HepG2 (cell line): ENCODE data around the gene FITM1. TPM values are rescaled to one million over a fixed set of nuclear protein-coding genes. Genes with fewer than 3 reads are reported as not detected.
A peak's percentile ranks its signal among the peaks of the same experiment; 100 is the strongest.

Experiments
- ATAC-seq: fragments of 200-7000 bp; cut with Tn5 transposase; 3 replicates; pipeline ENCODE4 v1.9.1; 2020; ENCODE audit warnings: mild to moderate bottlenecking, moderate library complexity
- BruUV-seq: library from RNA; stranded (reverse); fragments of 400-500 nt; replicated peaks from 2 replicates; lab custom pipeline; 2021; lab: Mats Ljungman, UMichigan
- CTCF ChIA-PET: fragments of 300-600 bp; formaldehyde crosslinking; extraction: SDS; loops from one replicate; lab custom pipeline; 2021; ENCODE audit warnings: low total read pairs, inconsistent platforms, low intra/inter-chr PET ratio; lab: Yijun Ruan, JAX
- POLR2A ChIA-PET: fragments of 350-600 bp; sonication (Branson Sonifier 250); formaldehyde crosslinking; loops from one replicate; lab custom pipeline; 2020; ENCODE audit warnings: antibody characterized with exemption, inconsistent platforms; lab: Yijun Ruan, JAX
- DNase-seq: peaks from one replicate; pipeline ENCODE4 v3.0.0-alpha.2; 2015; ENCODE audit warnings: low spot score
- FAIRE-seq: peaks from 3 replicates; lab custom pipeline; 2011; peaks lifted over from hg19 to GRCh38; lab: Jason Lieb, UNC
- H2AFZ ChIP-seq: one replicate; pipeline ENCODE4 v1.6.1; 2011; ENCODE audit warnings: low read length, inconsistent platforms
- H3K27ac ChIP-seq: fragments of 300-600 bp; 3 replicates; pipeline ENCODE4 v1.8.0; 2011; ENCODE audit warnings: mixed run types, mild to moderate bottlenecking, mixed read lengths, low read length, inconsistent platforms; ENCODE audit not compliant: insufficient read depth; ENCODE audit errors: extremely low read length
- H3K27me3 ChIP-seq, 2 experiments: fragments of 200-600 bp in 1 of 2; 2 replicates in 1 of 2; 3 replicates in 1 of 2; pipeline versions ENCODE4 v1.6.0 to v1.8.0; 2011; ENCODE audit warnings: low read length in 2 of 2, mild to moderate bottlenecking in 2 of 2, moderate library complexity in 2 of 2, inconsistent platforms in 1 of 2; ENCODE audit not compliant: insufficient read depth in 2 of 2, control insufficient read depth in 1 of 2
- H3K36me3 ChIP-seq, 2 experiments: fragments of 200-600 bp in 1 of 2; replicated peaks in 1 of 2; 2 replicates in 1 of 2; 3 replicates in 1 of 2; pipeline versions ENCODE4 v1.5.1 to v1.8.0; 2011; ENCODE audit warnings: low read length in 2 of 2, inconsistent platforms in 1 of 2; ENCODE audit not compliant: insufficient read depth in 2 of 2, control insufficient read depth in 1 of 2
- H3K4me1 ChIP-seq: 2 replicates; pipeline ENCODE4 v1.5.1; 2012; ENCODE audit warnings: low read length, inconsistent platforms; ENCODE audit not compliant: insufficient read depth
- H3K4me2 ChIP-seq: 2 replicates; pipeline ENCODE4 v1.6.0; 2011; ENCODE audit warnings: low read depth, low read length, inconsistent platforms
- H3K4me3 ChIP-seq, 3 experiments: fragments of 200-600 bp in 1 of 3; sonication (generic), shearing (Covaris generic) in 1 of 3; replicated peaks in 1 of 3; 2 replicates each; pipeline ENCODE4 v1.5.1; 2011 to 2016; ENCODE audit warnings: low read length in 3 of 3, inconsistent platforms in 2 of 3, low read depth in 2 of 3, mild to moderate bottlenecking in 2 of 3, control low read depth in 1 of 3, mixed read lengths in 1 of 3; ENCODE audit not compliant: insufficient read depth in 1 of 3
- H3K79me2 ChIP-seq: one replicate; pipeline ENCODE4 v1.6.1; 2011; ENCODE audit warnings: low read length, inconsistent platforms; ENCODE audit not compliant: insufficient read depth
- H3K9ac ChIP-seq: 2 replicates; pipeline ENCODE4 v1.6.0; 2011; ENCODE audit warnings: mild to moderate bottlenecking, low read depth, low read length, inconsistent platforms; ENCODE audit not compliant: insufficient read depth
- H3K9me3 ChIP-seq: 2 replicates; pipeline ENCODE4 v1.5.1; 2012; ENCODE audit warnings: mild to moderate bottlenecking, low read length
- H4K20me1 ChIP-seq: 2 replicates; pipeline ENCODE4 v1.6.0; 2011; ENCODE audit warnings: inconsistent platforms, mild to moderate bottlenecking, low read length, moderate library complexity; ENCODE audit not compliant: insufficient read depth
- CBFB ChIP-seq: sonication (generic); formaldehyde crosslinking; IDR thresholded peaks from 2 replicates; pipeline ENCODE4 v1.4.0; 2020; ENCODE audit warnings: missing genetic modification reagents
- CBX5 ChIP-seq: sonication (generic); formaldehyde crosslinking; IDR thresholded peaks from 2 replicates; pipeline ENCODE4 v1.4.0; 2020; ENCODE audit warnings: missing genetic modification reagents, borderline replicate concordance
- ELF3 ChIP-seq: IDR thresholded peaks from 2 replicates; pipeline ENCODE4 v1.6.1; 2016; ENCODE audit warnings: missing genetic modification reagents, missing compliant biosample characterization
- GFI1 ChIP-seq: sonication (generic); formaldehyde crosslinking; IDR thresholded peaks from 2 replicates; pipeline ENCODE4 v1.5.0; 2020; ENCODE audit warnings: missing genetic modification reagents, mild to moderate bottlenecking, borderline replicate concordance
- ISL2 ChIP-seq: sonication (generic); formaldehyde crosslinking; IDR thresholded peaks from 2 replicates; pipeline ENCODE4 v1.5.0; 2020; ENCODE audit warnings: missing genetic modification reagents
- MIXL1 ChIP-seq: IDR thresholded peaks from 2 replicates; pipeline ENCODE4 v1.6.1; 2016
- NFKB2 ChIP-seq: sonication (generic); formaldehyde crosslinking; IDR thresholded peaks from 2 replicates; pipeline ENCODE4 v1.4.0; 2020; ENCODE audit warnings: missing genetic modification reagents, borderline replicate concordance
- POLR2AphosphoS5 ChIP-seq: IDR thresholded peaks from 2 replicates; pipeline ENCODE4 v1.6.1; 2012; ENCODE audit warnings: low read depth, low read length
- REXO4 ChIP-seq: sonication (generic); formaldehyde crosslinking; IDR thresholded peaks from 2 replicates; pipeline ENCODE4 v1.8.0; 2022; ENCODE audit warnings: missing genetic modification reagents, mild to moderate bottlenecking, borderline replicate concordance
- ZBTB38 ChIP-seq: sonication (generic); formaldehyde crosslinking; IDR thresholded peaks from 2 replicates; pipeline ENCODE4 v1.5.1; 2020; ENCODE audit warnings: mild to moderate bottlenecking, missing genetic modification reagents
- ZNF274 ChIP-seq: sonication (generic); formaldehyde crosslinking; IDR thresholded peaks from 2 replicates; pipeline ENCODE4 v1.5.1; 2020; ENCODE audit warnings: mild to moderate bottlenecking, missing genetic modification reagents
- ZNF33B ChIP-seq: sonication (generic); formaldehyde crosslinking; IDR thresholded peaks from 2 replicates; pipeline ENCODE4 v1.5.1; 2020; ENCODE audit warnings: mild to moderate bottlenecking, missing genetic modification reagents
- WGBS: methylation state at CpG from one replicate; pipeline ENCODE4 v1.1.6; 2017; ENCODE audit warnings: low lambda C conversion rate; 5-methylcytosine and 5-hydroxymethylcytosine counted together
- in situ Hi-C: cut with HindIII; loops from 2 replicates; pipeline ENCODE4 v1.10.0; 2017; ENCODE audit warnings: low pct_unique_long_range_greater_than_20kb; ENCODE audit not compliant: extremely low pct_ligation_motif_present
- intact Hi-C: fragments of 100-400 bp; cut with micrococcal nuclease; formaldehyde crosslinking; loops from one replicate; pipeline ENCODE4 v1.10.0; 2022; ENCODE audit not compliant: unreplicated experiment
- polyA plus RNA-seq, 8 experiments: library from polyadenylated mRNA; depleted of rRNA in 3 of 8; stranded (reverse) in 7 of 8; unstranded in 1 of 8; fragments of >200 nt; fragmentation: Illumina TruSeq in 4 of 8; extraction: Trizol in 4 of 8; gene quantifications; 2 replicates each; pipeline versions ENCODE4 v1.2.1 to v1.2.3, GENCODE V29; 2011 to 2016; ENCODE audit warnings: low read depth in 4 of 8, missing spikeins in 1 of 8, mixed read lengths in 1 of 8; ENCODE audit not compliant: insufficient read depth in 1 of 8
- total RNA-seq, 5 experiments: library from RNA; depleted of rRNA; stranded (reverse); fragments of >200 nt; fragmentation: Illumina TruSeq; extraction: Trizol; gene quantifications; 2 replicates each; pipeline ENCODE4 v1.2.3, GENCODE V29; 2016; ENCODE audit warnings: low read depth in 1 of 5
- TF ChIP-seq, protein P1 (sequence below): sonication (generic); formaldehyde crosslinking; IDR thresholded peaks from 2 replicates; pipeline ENCODE4 v1.9.0; 2022; ENCODE audit warnings: low read depth, missing genetic modification reagents
- TF ChIP-seq, protein P2 (sequence below), 2 experiments: sonication (generic) in 1 of 2; formaldehyde crosslinking in 1 of 2; IDR thresholded peaks; 2 replicates each; pipeline versions ENCODE4 v1.4.0 to v1.6.1; 2018 to 2020; ENCODE audit warnings: missing genetic modification reagents in 2 of 2, borderline replicate concordance in 1 of 2, low read depth in 1 of 2, mild to moderate bottlenecking in 1 of 2, missing biosample characterization in 1 of 2
- TF ChIP-seq, protein P3 (sequence below), 2 experiments: sonication (generic) in 1 of 2; formaldehyde crosslinking in 1 of 2; IDR thresholded peaks; 2 replicates each; pipeline versions ENCODE4 v1.4.0 to v1.6.1; 2016 to 2020; ENCODE audit warnings: borderline replicate concordance in 1 of 2, low read depth in 1 of 2, mild to moderate bottlenecking in 1 of 2, missing genetic modification reagents in 1 of 2

FITM1 gene
- total and polyA plus RNA-seq, 2 of the 13 experiments (the other 11 are each of a cell fraction or from before 2014, with no cell fraction given), result 2.7 to 5.8 TPM

DNA sequence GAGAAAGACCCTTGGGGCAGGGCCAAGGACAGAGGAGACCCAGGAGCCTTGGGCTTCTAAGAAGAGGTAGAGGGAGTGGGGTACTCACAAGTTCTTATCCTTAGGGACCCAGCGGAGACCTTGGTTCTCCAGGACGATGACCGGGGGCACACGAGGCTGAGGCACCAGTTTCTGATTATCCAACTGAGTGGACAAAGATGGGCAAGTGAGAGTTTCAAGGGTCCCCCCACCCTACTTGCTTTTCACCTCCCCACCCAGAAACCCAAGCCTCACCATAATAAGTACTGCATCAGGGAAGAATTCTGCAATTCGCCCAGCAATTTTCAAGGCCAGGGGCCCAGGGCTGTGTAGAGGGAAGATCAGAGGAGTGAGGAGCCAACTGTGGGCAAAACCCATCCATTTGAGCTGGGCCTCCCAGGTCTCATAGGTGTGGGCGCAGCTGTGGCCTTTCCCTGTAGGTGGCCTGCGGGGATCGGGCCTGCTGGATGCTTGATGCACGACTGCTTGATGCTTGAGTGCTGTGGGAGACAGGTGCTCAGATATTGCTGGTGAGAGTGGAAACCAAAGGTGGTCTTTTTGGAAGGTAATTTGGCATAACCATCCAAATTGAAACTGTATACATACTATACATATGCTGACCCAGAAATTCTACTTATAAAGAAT is 8.9 kb downstream of the FITM1 start:
- Histone ChIP-seq H3K4me3 (peak overlapping the region; percentile 83 to 99 (median 95)), H2AFZ (no peak overlapping the region), H3K27ac (no peak overlapping the region), H3K27me3 (no peaks in the 10 kb centered on the region; a peak in 1 of 5 replicates), H3K4me2 (peak overlapping the region; percentile 88), H3K9me3 (no peaks in the 10 kb centered on the region), H3K36me3 (peaks cover 25 to 43% of the 10 kb centered on the region in 2 experiments), H3K4me1 (peaks cover 73% of the 10 kb centered on the region), H4K20me1 (peaks cover 11% of the 10 kb centered on the region), H3K9ac (peak overlapping the region; percentile 93; the same call in 1 of the 2 replicates), H3K79me2 (peaks cover 44% of the 10 kb centered on the region)
- WGBS, result 87% methylated on average over 9 of the region's 9 CpGs
- BruUV-seq, result no TSS peak
- CTCF ChIA-PET, result interaction anchor here (1.4 kb wide), 1 partner anchor 22 kb away, joined by 6 read pairs; the partner anchor contains the start of gene IRF9
- intact Hi-C loops, result no loop called here
- FAIRE-seq (peak; percentile 18), ATAC-seq (no peak), DNase-seq (peak; percentile 72)
- POLR2A ChIA-PET, result interaction anchor here (0.9 to 22.7 kb wide), 13 partner anchors 7 to 1044 kb away, joined by 3 to 977 read pairs (median 36); partner anchors contain the start of genes ACIN1, C14orf119, CARMIL3 and CHMP4A
- in situ Hi-C loops, result loop anchor here (25.0 kb wide), 1 partner anchor 827 kb away; the partner anchor contains the start of genes BCL2L2, PABPN1 and PPP1R3E
- no peak for TF ChIP-seq GFI1
- TF ChIP-seq, protein P1, sequence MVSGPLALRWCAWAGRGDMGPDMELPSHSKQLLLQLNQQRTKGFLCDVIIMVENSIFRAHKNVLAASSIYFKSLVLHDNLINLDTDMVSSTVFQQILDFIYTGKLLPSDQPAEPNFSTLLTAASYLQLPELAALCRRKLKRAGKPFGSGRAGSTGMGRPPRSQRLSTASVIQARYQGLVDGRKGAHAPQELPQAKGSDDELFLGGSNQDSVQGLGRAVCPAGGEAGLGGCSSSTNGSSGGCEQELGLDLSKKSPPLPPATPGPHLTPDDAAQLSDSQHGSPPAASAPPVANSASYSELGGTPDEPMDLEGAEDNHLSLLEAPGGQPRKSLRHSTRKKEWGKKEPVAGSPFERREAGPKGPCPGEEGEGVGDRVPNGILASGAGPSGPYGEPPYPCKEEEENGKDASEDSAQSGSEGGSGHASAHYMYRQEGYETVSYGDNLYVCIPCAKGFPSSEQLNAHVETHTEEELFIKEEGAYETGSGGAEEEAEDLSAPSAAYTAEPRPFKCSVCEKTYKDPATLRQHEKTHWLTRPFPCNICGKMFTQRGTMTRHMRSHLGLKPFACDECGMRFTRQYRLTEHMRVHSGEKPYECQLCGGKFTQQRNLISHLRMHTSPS (CRISPR knock-in tag), result no peak
- no peak for TF ChIP-seq ISL2 (CRISPR knock-in tag)
- peak; percentile 22 for TF ChIP-seq POLR2AphosphoS5
- TF ChIP-seq, protein P2, sequence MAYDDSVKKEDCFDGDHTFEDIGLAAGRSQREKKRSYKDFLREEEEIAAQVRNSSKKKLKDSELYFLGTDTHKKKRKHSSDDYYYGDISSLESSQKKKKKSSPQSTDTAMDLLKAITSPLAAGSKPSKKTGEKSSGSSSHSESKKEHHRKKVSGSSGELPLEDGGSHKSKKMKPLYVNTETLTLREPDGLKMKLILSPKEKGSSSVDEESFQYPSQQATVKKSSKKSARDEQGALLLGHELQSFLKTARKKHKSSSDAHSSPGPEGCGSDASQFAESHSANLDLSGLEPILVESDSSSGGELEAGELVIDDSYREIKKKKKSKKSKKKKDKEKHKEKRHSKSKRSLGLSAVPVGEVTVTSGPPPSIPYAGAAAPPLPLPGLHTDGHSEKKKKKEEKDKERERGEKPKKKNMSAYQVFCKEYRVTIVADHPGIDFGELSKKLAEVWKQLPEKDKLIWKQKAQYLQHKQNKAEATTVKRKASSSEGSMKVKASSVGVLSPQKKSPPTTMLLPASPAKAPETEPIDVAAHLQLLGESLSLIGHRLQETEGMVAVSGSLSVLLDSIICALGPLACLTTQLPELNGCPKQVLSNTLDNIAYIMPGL (CRISPR knock-in tag; IDR thresholded peaks at IDR 0.05; ENCODE audit: borderline replicate concordance in 1 of 2, low read depth in 1 of 2), result peak in 1 of 2 experiments; percentile 56; a peak in 1 of 4 replicates
- TF ChIP-seq ZNF33B (CRISPR knock-in tag), result 0 out of 2 replicates have a peak, but pooled peaks have one; percentile 10
- peak; percentile 57; the same call in 1 of the 2 replicates for TF ChIP-seq MIXL1
- TF ChIP-seq ZNF274, result 0 out of 2 replicates have a peak, but pooled peaks have one; percentile 40
- TF ChIP-seq ELF3 (CRISPR knock-in tag), result peak; percentile 65; the same call in 1 of the 2 replicates
- no peak for TF ChIP-seq REXO4 (CRISPR knock-in tag)
- TF ChIP-seq, protein P3, sequence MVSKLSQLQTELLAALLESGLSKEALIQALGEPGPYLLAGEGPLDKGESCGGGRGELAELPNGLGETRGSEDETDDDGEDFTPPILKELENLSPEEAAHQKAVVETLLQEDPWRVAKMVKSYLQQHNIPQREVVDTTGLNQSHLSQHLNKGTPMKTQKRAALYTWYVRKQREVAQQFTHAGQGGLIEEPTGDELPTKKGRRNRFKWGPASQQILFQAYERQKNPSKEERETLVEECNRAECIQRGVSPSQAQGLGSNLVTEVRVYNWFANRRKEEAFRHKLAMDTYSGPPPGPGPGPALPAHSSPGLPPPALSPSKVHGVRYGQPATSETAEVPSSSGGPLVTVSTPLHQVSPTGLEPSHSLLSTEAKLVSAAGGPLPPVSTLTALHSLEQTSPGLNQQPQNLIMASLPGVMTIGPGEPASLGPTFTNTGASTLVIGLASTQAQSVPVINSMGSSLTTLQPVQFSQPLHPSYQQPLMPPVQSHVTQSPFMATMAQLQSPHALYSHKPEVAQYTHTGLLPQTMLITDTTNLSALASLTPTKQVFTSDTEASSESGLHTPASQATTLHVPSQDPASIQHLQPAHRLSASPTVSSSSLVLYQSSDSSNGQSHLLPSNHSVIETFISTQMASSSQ (IDR thresholded peaks at IDR 0.05; ENCODE audit: low read depth), result no peak
- TF ChIP-seq, protein P3 (CRISPR knock-in tag; IDR thresholded peaks at IDR 0.05; ENCODE audit: borderline replicate concordance), result 0 out of 2 replicates have a peak, but pooled peaks have one; percentile 32
- TF ChIP-seq CBFB, result peak; percentile 45; the same call in 1 of the 2 replicates
- TF ChIP-seq ZBTB38 (CRISPR knock-in tag), result peak; percentile 91
- TF ChIP-seq CBX5 (CRISPR knock-in tag), result peak; percentile 82
- TF ChIP-seq NFKB2, result peak; percentile 38; the same call in 1 of the 2 replicates
